GM12878 (cell line): ENCODE measurements around the gene NFATC1. TPM values are rescaled to one million over a fixed set of nuclear protein-coding genes. Genes with fewer than 3 reads are reported as not detected.
A peak's percentile ranks its signal among the peaks of the same experiment; 100 is the strongest.

Experiments used
- CREB1 ChIP-seq: IDR thresholded peaks from 2 replicates; pipeline ENCODE4 v1.6.1; 2012; ENCODE audit warnings: low read depth, mild to moderate bottlenecking, inconsistent platforms
- MYC ChIP-seq: IDR thresholded peaks from 2 replicates; pipeline ENCODE4 v1.6.1; 2011; ENCODE audit warnings: mild to moderate bottlenecking, low read length, moderate library complexity, inconsistent platforms; ENCODE audit not compliant: insufficient read depth, insufficient replicate concordance, insufficient read length, severe bottlenecking
- NR2F1 ChIP-seq: fragments of 450-650 bp; conservative IDR thresholded peaks from 2 replicates; pipeline ENCODE4 v1.6.1; 2017; ENCODE audit warnings: mild to moderate bottlenecking
- PML ChIP-seq: IDR thresholded peaks from 2 replicates; pipeline ENCODE4 v1.6.1; 2012; ENCODE audit warnings: low read length, inconsistent platforms
- ZNF592 ChIP-seq: fragments of 450-650 bp; IDR thresholded peaks from 2 replicates; pipeline ENCODE4 v1.6.1; 2017; ENCODE audit warnings: mild to moderate bottlenecking, moderate library complexity
- polyA plus RNA-seq, 11 experiments: library from polyadenylated mRNA; depleted of rRNA in 4 of 11; unstranded in 6 of 11; stranded (reverse) in 5 of 11; fragments of >200 nt; fragmentation: Nextera tagmentation in 4 of 11; fragmentation: Illumina TruSeq in 1 of 11; extraction: Ambion mirVana in 4 of 11; extraction: Trizol in 1 of 11; gene quantifications; 1 replicate in 1 of 11; 2 replicates in 10 of 11; pipeline versions ENCODE4 v1.2.1 to v1.2.3, GENCODE V29; 2011 to 2016; ENCODE audit warnings: inconsistent platforms in 2 of 11, missing spikeins in 2 of 11, low read depth in 1 of 11
- total RNA-seq, 4 experiments: library from RNA; depleted of rRNA in 3 of 4; stranded (reverse); fragments of >200 nt in 3 of 4; fragmentation: Illumina TruSeq in 1 of 4; extraction: Trizol in 1 of 4; gene quantifications; 2 replicates each; pipeline versions ENCODE4 v1.2.1 to v1.2.3, GENCODE V29; 2013 to 2021

Gene NFATC1
- total and polyA plus RNA-seq, 10 of the 15 experiments (the other 5 are each of a cell fraction or from before 2014, with no cell fraction given), result 0.84 to 20.8 (median 5.1) TPM

- no peak for TF ChIP-seq ZNF592
- TF ChIP-seq MYC, result no peak
- peak; percentile 53; the same call in 1 of the 2 replicates for TF ChIP-seq CREB1
- peak; percentile 58 for TF ChIP-seq PML
- TF ChIP-seq NR2F1, result 0 out of 2 replicates have a peak, but pooled peaks have one; percentile 8
Observed at GRCh38 chr18:79405019-79405780, 9.5 kb downstream of the NFATC1 start (continued).
